ENCODE data around the gene FAM163A.

The FAM163A gene

GRCh38 chr1:179807291-179807690, 64.2 kb downstream of the FAM163A start:
- ATAC-seq (ENCODE audit: insufficient read depth, low read depth) (no peak), DNase-seq (no peak)
- TF ChIP-seq CTCF (IDR thresholded peaks at IDR 0.05; ENCODE audit: borderline replicate concordance, extremely low read depth, low read length, poor library complexity, severe bottlenecking) (no peak), EZH2 (IDR thresholded peaks at IDR 0.05; ENCODE audit: borderline replicate concordance, low read depth, low read length, severe bottlenecking) (no peak)
- Histone ChIP-seq H3K27ac (ENCODE audit: low read length) (no peak overlapping the region), H3K4me2 (ENCODE audit: insufficient read depth, low read length) (no peak overlapping the region), H3K27me3 (ENCODE audit: insufficient read depth, low read length, poor library complexity) (peaks cover 9% of the 10 kb centered on the region), H3K9ac (ENCODE audit: low read depth, low read length) (no peak overlapping the region), H3K4me3 (ENCODE audit: low read depth in 1 of 2, low read length in 2 of 2) (no peak overlapping the region), H3K79me2 (ENCODE audit: insufficient read depth, low read length) (no peaks in the 10 kb centered on the region), H4K20me1 (ENCODE audit: insufficient read depth, low read length) (no peaks in the 10 kb centered on the region), H3K9me3 (ENCODE audit: insufficient read depth, low read length, severe bottlenecking) (no peaks in the 10 kb centered on the region), H3K36me3 (ENCODE audit: insufficient read depth, low read length) (no peaks in the 10 kb centered on the region), H3K4me1 (ENCODE audit: insufficient read depth, low read length) (peaks cover 3% of the 10 kb centered on the region; the same call in 1 of the 2 replicates), H2AFZ (ENCODE audit: low read depth, low read length) (no peak overlapping the region)

GRCh38 chr1:179807691-179808485, 64.8 kb downstream of the FAM163A start:
- no peaks in the 10 kb centered on the region for H3K9me3 ChIP-seq (ENCODE audit: insufficient read depth, low read length, severe bottlenecking)
- H4K20me1 ChIP-seq (ENCODE audit: insufficient read depth, low read length) = no peaks in the 10 kb centered on the region
- no peaks in the 10 kb centered on the region for H3K79me2 ChIP-seq (ENCODE audit: insufficient read depth, low read length)
- no peak overlapping the region for H3K27ac ChIP-seq (ENCODE audit: low read length)
- H2AFZ ChIP-seq (ENCODE audit: low read depth, low read length) = no peak overlapping the region
- no peak for TF ChIP-seq EZH2 (IDR thresholded peaks at IDR 0.05; ENCODE audit: borderline replicate concordance, low read depth, low read length, severe bottlenecking)
- no peak for TF ChIP-seq CTCF (IDR thresholded peaks at IDR 0.05; ENCODE audit: borderline replicate concordance, extremely low read depth, low read length, poor library complexity, severe bottlenecking)
- DNase-seq = no peak
- no peak overlapping the region for H3K4me2 ChIP-seq (ENCODE audit: insufficient read depth, low read length)
- no peak for ATAC-seq (ENCODE audit: insufficient read depth, low read depth)
- H3K9ac ChIP-seq (ENCODE audit: low read depth, low read length) = no peak overlapping the region
- peaks cover 6% of the 10 kb centered on the region for H3K27me3 ChIP-seq (ENCODE audit: insufficient read depth, low read length, poor library complexity)
- H3K4me3 ChIP-seq (ENCODE audit: low read depth in 1 of 2, low read length in 2 of 2) = no peak overlapping the region
- no peaks in the 10 kb centered on the region for H3K36me3 ChIP-seq (ENCODE audit: insufficient read depth, low read length)
- peaks cover 3% of the 10 kb centered on the region; the same call in 1 of the 2 replicates for H3K4me1 ChIP-seq (ENCODE audit: insufficient read depth, low read length)

- Histone ChIP-seq H3K4me1 (ENCODE audit: insufficient read depth, low read length) (peaks cover 3% of the 10 kb centered on the region; the same call in 1 of the 2 replicates), H3K9me3 (ENCODE audit: insufficient read depth, low read length, severe bottlenecking) (no peaks in the 10 kb centered on the region), H4K20me1 (ENCODE audit: insufficient read depth, low read length) (no peaks in the 10 kb centered on the region), H3K4me2 (ENCODE audit: insufficient read depth, low read length) (no peak overlapping the region), H3K79me2 (ENCODE audit: insufficient read depth, low read length) (no peaks in the 10 kb centered on the region), H3K4me3 (ENCODE audit: low read depth in 1 of 2, low read length in 2 of 2) (no peak overlapping the region), H3K36me3 (ENCODE audit: insufficient read depth, low read length) (no peaks in the 10 kb centered on the region), H3K27ac (ENCODE audit: low read length) (no peak overlapping the region), H3K9ac (ENCODE audit: low read depth, low read length) (no peak overlapping the region), H3K27me3 (ENCODE audit: insufficient read depth, low read length, poor library complexity) (peaks cover 6% of the 10 kb centered on the region), H2AFZ (ENCODE audit: low read depth, low read length) (no peak overlapping the region)
- DNase-seq (no peak), ATAC-seq (ENCODE audit: insufficient read depth, low read depth) (no peak)
- TF ChIP-seq CTCF (IDR thresholded peaks at IDR 0.05; ENCODE audit: borderline replicate concordance, extremely low read depth, low read length, poor library complexity, severe bottlenecking) (no peak), EZH2 (IDR thresholded peaks at IDR 0.05; ENCODE audit: borderline replicate concordance, low read depth, low read length, severe bottlenecking) (no peak)
Observed at GRCh38 chr1:179808503-179808902, 65.4 kb downstream of the FAM163A start.

All from DND-41 (cell line).